Subcutaneous adipose tissue (tissue), 4 donors: ENCODE results near the gene AKNAD1. TPM values are rescaled to one million over a fixed set of nuclear protein-coding genes. Genes with fewer than 3 reads are reported as not detected.

Experiments
- CTCF ChIP-seq: fragments of 450-650 bp; IDR thresholded peaks from one replicate; pipeline ENCODE4 v1.5.1; 2016; ENCODE audit warnings: low read depth, mild to moderate bottlenecking, control low read depth, antibody characterized with exemption, moderate library complexity
- total RNA-seq, 4 donors: library from RNA; depleted of rRNA; stranded (reverse); fragments of >200 nt; gene quantifications; one replicate each; pipeline ENCODE4 v1.1.0, GENCODE V29; 2016

The AKNAD1 gene
- total RNA-seq, 4 donors from 2014 or later, result 0.57 to 2.9 (median 1.3) TPM; not detected in 1

GRCh38 chr1:108852221-108852975 is 4.5 kb downstream of the AKNAD1 start:
- TF ChIP-seq CTCF, result no peak

GRCh38 chr1:108851567-108851966 is 5.3 kb downstream of the AKNAD1 start:
- no peak for TF ChIP-seq CTCF

DNA sequence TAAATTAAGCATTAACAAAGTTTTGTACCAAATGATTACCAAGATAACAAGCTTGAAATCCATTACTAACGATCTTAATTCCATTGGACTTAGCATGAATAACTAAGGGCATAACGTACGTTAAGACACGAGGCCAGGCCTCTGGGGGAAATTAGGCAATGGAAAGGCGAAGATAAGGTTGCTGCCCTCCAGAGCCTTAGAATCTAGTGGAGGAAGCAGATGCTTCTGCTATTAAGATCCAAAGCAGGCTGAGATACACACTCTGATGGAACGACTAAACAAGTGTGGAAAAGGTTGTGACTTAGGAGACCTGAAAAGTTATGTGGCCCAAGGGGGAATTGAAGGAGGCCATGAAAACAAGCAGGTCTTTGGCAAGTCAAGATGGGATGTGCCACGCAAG is 6.0 kb downstream of the AKNAD1 start:
- TF ChIP-seq CTCF, result no peak

DNA sequence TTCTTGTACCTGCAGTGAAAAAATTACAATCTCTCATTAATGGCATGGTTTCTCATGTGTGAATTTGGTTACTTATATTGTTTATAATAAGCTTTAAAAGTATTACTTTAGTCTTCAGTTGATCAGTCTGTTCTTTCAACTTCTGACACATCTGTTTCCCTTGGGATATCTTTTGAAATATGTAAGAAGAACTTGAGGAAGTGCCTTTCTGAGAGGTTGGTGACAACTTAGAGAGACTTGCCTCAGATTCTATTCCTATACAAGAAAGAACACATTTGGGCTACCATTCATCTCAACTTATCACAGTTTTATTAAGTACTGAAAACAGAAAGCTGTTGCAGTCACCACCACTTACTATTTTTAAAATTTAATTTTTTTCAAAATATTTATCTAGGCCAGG is 8.1 kb downstream of the AKNAD1 start:
- TF ChIP-seq CTCF, result no peak

DNA sequence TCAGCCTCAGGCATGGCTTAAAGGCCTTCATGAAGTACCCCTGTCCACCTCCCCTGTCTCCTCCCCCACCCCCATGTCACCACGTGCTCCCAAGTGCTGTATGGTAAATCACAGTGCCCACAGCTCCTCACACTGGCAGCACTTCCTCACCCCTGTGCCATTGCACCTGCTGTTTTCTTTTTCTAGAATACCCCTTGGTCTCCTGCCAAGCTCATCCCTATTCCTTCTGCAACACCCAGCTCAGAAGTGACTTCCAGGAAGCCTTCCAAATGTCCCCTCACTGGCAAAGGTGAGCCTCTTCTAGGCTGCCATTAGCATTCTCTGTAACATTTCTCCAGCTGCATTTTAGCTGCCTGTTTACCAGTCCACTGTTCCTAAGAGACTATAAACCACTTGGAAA is 9.4 kb downstream of the AKNAD1 start:
- TF ChIP-seq CTCF, result no peak

DNA sequence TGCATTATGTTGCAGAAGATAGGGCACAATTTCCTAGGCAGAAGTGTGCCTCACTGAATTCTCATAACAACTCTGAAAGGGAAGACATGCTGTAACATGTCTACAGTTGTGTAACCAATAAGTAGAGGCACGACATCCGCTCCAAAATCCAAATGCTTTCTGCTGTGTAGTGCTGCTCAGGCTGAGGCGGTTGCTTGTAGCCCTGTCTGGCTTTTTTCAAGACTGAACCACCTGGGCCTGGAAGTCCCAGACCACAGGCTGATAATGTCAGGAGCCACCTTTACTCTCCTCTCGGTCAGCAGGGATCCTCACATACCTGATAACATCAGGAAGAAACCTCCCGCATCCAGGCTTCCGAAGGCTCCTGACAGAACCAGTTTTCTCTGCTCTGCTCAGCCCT is 10.9 kb downstream of the AKNAD1 start:
- TF ChIP-seq CTCF, result no peak

GRCh38 chr1:108845446-108845845 is 11.4 kb downstream of the AKNAD1 start:
- TF ChIP-seq CTCF, result no peak
